Measurements from ENCODE around the gene G6PC1. TPM values are rescaled to one million over a fixed set of nuclear protein-coding genes. Genes with fewer than 3 reads are reported as not detected.

Gene G6PC1
- total and polyA plus RNA-seq, 2 experiments from 2014 or later, result not detected

DNA sequence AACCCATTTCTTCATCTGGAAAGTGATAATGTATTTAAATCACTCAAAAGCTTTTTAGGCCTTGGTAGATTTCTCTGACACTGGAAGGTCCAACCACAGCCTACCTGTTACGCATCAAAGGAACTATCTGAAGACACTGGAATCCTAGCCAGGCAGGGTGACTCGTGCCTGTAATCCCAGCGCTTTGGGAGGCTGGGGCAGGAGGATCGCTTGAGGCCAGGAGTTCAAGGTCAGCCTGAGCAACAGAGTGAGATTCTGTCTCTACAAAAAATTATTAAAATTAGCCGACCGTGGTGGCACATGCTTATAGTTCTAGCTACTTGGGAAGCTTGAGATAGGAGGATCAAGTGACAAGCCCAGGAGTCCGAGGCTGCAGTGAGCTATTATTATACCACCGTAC lies 18.4 kb upstream of the G6PC1 start:
- H3F3A ChIP-seq (replicated peaks; ENCODE audit: low read depth), result no peaks in the 10 kb centered on the region
- Mint-ChIP-seq H3K27me3 (ENCODE audit: insufficient read depth, low read depth, poor library complexity) (peaks cover 14% of the 10 kb centered on the region), H3K4me1 (peaks cover 15% of the 10 kb centered on the region), H3K36me3 (ENCODE audit: low read depth) (no peaks in the 10 kb centered on the region), H3K4me3 (no peak overlapping the region), H3K27ac (no peak overlapping the region), H3K9me3 (no peaks in the 10 kb centered on the region)
- no peaks in the 10 kb centered on the region for H4K20me1 ChIP-seq (replicated peaks; ENCODE audit: insufficient read depth)
- no peaks in the 10 kb centered on the region for H3K79me2 ChIP-seq (replicated peaks; ENCODE audit: insufficient read depth)
- H2AFZ ChIP-seq, result no peak overlapping the region
- H3K27me3 ChIP-seq (ENCODE audit: insufficient read depth), result peaks cover 7% of the 10 kb centered on the region; the same call in 1 of the 2 replicates
- H3K9me2 ChIP-seq (ENCODE audit: insufficient read depth), result no peaks in the 10 kb centered on the region
- H3K4me3 ChIP-seq, result no peak overlapping the region
- no peak for ATAC-seq
- DNase-seq (ENCODE audit: low spot score), result no peak
- no peaks in the 10 kb centered on the region for H3K36me3 ChIP-seq (ENCODE audit: insufficient read depth)
- TF ChIP-seq CREB1 (CRISPR knock-in tag; IDR thresholded peaks at IDR 0.05; ENCODE audit: low read depth), result no peak
- TF ChIP-seq STAT1 (IDR thresholded peaks at IDR 0.05; ENCODE audit: unreplicated experiment), result no peak
- no peak for TF ChIP-seq NANOG (IDR thresholded peaks at IDR 0.05; ENCODE audit: borderline replicate concordance)
- no peak for TF ChIP-seq POLR2AphosphoS5 (IDR thresholded peaks at IDR 0.05; ENCODE audit: low read depth)
- TF ChIP-seq JUNB (IDR thresholded peaks at IDR 0.05; ENCODE audit: unreplicated experiment), result no peak
- TF ChIP-seq, protein P1, sequence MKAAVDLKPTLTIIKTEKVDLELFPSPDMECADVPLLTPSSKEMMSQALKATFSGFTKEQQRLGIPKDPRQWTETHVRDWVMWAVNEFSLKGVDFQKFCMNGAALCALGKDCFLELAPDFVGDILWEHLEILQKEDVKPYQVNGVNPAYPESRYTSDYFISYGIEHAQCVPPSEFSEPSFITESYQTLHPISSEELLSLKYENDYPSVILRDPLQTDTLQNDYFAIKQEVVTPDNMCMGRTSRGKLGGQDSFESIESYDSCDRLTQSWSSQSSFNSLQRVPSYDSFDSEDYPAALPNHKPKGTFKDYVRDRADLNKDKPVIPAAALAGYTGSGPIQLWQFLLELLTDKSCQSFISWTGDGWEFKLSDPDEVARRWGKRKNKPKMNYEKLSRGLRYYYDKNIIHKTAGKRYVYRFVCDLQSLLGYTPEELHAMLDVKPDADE (IDR thresholded peaks at IDR 0.05), result no peak
- TF ChIP-seq, protein P2, sequence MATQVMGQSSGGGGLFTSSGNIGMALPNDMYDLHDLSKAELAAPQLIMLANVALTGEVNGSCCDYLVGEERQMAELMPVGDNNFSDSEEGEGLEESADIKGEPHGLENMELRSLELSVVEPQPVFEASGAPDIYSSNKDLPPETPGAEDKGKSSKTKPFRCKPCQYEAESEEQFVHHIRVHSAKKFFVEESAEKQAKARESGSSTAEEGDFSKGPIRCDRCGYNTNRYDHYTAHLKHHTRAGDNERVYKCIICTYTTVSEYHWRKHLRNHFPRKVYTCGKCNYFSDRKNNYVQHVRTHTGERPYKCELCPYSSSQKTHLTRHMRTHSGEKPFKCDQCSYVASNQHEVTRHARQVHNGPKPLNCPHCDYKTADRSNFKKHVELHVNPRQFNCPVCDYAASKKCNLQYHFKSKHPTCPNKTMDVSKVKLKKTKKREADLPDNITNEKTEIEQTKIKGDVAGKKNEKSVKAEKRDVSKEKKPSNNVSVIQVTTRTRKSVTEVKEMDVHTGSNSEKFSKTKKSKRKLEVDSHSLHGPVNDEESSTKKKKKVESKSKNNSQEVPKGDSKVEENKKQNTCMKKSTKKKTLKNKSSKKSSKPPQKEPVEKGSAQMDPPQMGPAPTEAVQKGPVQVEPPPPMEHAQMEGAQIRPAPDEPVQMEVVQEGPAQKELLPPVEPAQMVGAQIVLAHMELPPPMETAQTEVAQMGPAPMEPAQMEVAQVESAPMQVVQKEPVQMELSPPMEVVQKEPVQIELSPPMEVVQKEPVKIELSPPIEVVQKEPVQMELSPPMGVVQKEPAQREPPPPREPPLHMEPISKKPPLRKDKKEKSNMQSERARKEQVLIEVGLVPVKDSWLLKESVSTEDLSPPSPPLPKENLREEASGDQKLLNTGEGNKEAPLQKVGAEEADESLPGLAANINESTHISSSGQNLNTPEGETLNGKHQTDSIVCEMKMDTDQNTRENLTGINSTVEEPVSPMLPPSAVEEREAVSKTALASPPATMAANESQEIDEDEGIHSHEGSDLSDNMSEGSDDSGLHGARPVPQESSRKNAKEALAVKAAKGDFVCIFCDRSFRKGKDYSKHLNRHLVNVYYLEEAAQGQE (IDR thresholded peaks at IDR 0.05; ENCODE audit: unreplicated experiment), result no peak
- no peak for TF ChIP-seq ZNF331 (CRISPR knock-in tag; IDR thresholded peaks at IDR 0.05; ENCODE audit: low read depth)
- no peak for TF ChIP-seq EZH2 (IDR thresholded peaks at IDR 0.05; ENCODE audit: low read depth, unreplicated experiment)
- no peak for TF ChIP-seq EZH2phosphoT487 (IDR thresholded peaks at IDR 0.05; ENCODE audit: unreplicated experiment)
- TF ChIP-seq, protein P3, sequence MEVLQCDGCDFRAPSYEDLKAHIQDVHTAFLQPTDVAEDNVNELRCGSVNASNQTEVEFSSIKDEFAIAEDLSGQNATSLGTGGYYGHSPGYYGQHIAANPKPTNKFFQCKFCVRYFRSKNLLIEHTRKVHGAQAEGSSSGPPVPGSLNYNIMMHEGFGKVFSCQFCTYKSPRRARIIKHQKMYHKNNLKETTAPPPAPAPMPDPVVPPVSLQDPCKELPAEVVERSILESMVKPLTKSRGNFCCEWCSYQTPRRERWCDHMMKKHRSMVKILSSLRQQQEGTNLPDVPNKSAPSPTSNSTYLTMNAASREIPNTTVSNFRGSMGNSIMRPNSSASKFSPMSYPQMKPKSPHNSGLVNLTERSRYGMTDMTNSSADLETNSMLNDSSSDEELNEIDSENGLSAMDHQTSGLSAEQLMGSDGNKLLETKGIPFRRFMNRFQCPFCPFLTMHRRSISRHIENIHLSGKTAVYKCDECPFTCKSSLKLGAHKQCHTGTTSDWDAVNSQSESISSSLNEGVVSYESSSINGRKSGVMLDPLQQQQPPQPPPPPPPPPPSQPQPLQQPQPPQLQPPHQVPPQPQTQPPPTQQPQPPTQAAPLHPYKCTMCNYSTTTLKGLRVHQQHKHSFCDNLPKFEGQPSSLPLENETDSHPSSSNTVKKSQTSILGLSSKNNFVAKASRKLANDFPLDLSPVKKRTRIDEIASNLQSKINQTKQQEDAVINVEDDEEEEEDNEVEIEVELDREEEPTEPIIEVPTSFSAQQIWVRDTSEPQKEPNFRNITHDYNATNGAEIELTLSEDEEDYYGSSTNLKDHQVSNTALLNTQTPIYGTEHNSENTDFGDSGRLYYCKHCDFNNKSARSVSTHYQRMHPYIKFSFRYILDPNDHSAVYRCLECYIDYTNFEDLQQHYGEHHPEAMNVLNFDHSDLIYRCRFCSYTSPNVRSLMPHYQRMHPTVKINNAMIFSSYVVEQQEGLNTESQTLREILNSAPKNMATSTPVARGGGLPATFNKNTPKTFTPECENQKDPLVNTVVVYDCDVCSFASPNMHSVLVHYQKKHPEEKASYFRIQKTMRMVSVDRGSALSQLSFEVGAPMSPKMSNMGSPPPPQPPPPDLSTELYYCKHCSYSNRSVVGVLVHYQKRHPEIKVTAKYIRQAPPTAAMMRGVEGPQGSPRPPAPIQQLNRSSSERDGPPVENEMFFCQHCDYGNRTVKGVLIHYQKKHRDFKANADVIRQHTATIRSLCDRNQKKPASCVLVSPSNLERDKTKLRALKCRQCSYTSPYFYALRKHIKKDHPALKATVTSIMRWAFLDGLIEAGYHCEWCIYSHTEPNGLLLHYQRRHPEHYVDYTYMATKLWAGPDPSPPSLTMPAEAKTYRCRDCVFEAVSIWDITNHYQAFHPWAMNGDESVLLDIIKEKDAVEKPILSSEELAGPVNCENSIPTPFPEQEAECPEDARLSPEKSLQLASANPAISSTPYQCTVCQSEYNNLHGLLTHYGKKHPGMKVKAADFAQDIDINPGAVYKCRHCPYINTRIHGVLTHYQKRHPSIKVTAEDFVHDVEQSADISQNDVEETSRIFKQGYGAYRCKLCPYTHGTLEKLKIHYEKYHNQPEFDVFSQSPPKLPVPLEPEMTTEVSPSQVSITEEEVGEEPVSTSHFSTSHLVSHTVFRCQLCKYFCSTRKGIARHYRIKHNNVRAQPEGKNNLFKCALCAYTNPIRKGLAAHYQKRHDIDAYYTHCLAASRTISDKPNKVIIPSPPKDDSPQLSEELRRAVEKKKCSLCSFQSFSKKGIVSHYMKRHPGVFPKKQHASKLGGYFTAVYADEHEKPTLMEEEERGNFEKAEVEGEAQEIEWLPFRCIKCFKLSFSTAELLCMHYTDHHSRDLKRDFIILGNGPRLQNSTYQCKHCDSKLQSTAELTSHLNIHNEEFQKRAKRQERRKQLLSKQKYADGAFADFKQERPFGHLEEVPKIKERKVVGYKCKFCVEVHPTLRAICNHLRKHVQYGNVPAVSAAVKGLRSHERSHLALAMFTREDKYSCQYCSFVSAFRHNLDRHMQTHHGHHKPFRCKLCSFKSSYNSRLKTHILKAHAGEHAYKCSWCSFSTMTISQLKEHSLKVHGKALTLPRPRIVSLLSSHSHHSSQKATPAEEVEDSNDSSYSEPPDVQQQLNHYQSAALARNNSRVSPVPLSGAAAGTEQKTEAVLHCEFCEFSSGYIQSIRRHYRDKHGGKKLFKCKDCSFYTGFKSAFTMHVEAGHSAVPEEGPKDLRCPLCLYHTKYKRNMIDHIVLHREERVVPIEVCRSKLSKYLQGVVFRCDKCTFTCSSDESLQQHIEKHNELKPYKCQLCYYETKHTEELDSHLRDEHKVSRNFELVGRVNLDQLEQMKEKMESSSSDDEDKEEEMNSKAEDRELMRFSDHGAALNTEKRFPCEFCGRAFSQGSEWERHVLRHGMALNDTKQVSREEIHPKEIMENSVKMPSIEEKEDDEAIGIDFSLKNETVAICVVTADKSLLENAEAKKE (CRISPR knock-in tag; IDR thresholded peaks at IDR 0.05), result no peak
- peaks cover 5% of the 10 kb centered on the region; the same call in 1 of the 2 replicates for H3K4me1 ChIP-seq (ENCODE audit: insufficient read depth)
- no peak overlapping the region for H3K27ac ChIP-seq (ENCODE audit: low read depth)
- H3K4me2 ChIP-seq, result no peak overlapping the region
